HUES64 (cell line): ENCODE results near the gene PMEPA1.

ENCODE experiments used
- H3K27ac ChIP-seq: 2 replicates; pipeline ENCODE4 v1.7.0; 2013; ENCODE audit warnings: low read depth, low read length, inconsistent platforms
- H3K27me3 ChIP-seq: 2 replicates; pipeline ENCODE4 v1.6.1; 2013; ENCODE audit warnings: mild to moderate bottlenecking, low read length; ENCODE audit not compliant: insufficient read depth
- H3K36me3 ChIP-seq: 2 replicates; pipeline ENCODE4 v1.6.1; 2013; ENCODE audit warnings: mild to moderate bottlenecking, low read length; ENCODE audit not compliant: insufficient read depth
- H3K4me1 ChIP-seq: 2 replicates; pipeline ENCODE4 v1.6.1; 2013; ENCODE audit warnings: mild to moderate bottlenecking, low read length, moderate library complexity; ENCODE audit not compliant: insufficient read depth
- H3K4me3 ChIP-seq: 2 replicates; pipeline ENCODE4 v1.5.1; 2013; ENCODE audit warnings: mild to moderate bottlenecking, low read length, moderate library complexity
- H3K9ac ChIP-seq: 2 replicates; pipeline ENCODE4 v1.6.1; 2013; ENCODE audit warnings: mild to moderate bottlenecking, low read depth, low read length
- H3K9me3 ChIP-seq: 2 replicates; pipeline ENCODE4 v1.6.1; 2013; ENCODE audit warnings: low read depth, low read length; ENCODE audit not compliant: insufficient read depth
- WGBS: fragments of 150-250, 120-280 bp; methylation state at CpG from one replicate; pipeline ENCODE4 v1.1.7; 2013; ENCODE audit warnings: missing lambda C conversion rate; 5-methylcytosine and 5-hydroxymethylcytosine counted together

PMEPA1 gene

DNA sequence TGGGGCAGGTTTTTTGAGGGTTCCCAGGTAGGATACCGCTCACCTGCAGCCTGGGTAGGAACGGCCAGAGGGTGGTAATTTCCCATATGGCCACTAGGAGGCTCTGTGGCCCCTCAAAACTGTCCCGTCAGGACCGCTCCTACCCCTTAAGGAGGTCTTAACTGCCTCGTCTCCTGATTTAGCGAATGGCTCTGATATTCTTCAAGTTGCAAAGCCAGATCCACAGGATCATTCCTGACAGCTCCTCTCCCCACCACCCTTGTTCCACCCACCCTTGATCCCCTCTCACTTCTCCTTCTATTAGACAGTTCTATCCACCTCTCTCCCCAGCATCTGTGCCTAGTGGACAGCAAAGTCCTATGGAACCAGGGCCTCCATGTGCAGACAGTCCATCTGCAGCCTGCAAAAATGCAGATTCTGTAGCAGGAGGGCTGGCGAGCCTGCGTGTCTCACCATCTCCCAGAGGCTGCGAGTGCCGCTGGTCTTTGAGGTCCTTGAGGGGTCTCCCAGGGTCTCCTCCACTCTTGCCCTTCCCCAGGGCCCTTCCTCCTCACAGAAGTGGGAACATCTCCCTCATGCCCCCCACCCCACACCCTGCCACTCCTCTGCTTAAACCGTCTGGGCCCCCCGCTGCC is 55.3 kb downstream of the PMEPA1 start:
- no peaks in the 10 kb centered on the region for H3K4me1 ChIP-seq
- WGBS: 52% methylated on average over 12 of the region's 12 CpGs
- no peaks in the 10 kb centered on the region for H3K27me3 ChIP-seq
- no peak overlapping the region for H3K4me3 ChIP-seq
- no peak overlapping the region for H3K27ac ChIP-seq
- H3K9ac ChIP-seq: no peak overlapping the region
- H3K36me3 ChIP-seq: peaks cover 54% of the 10 kb centered on the region
- no peaks in the 10 kb centered on the region for H3K9me3 ChIP-seq

DNA sequence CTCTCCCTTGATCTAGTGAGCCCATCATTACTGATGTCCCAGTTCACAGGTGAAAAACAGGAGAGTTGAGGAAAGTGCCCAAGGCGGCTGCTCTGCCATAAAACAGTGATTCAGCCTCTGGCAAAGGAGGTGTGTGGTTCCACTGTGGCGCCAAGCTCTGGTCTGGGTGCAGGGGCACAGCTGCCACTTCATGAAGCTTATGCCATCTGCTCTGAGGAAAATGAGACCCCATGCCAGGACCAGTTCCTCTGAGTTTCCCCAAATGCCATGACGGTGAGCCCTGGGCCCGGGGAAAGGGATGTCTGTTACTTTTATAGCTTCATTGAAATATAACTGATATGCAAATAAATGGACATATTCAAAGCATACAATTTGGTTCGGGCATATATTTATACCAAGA is 55.9 kb downstream of the PMEPA1 start:
- Histone ChIP-seq H3K27ac (no peak overlapping the region), H3K4me3 (no peak overlapping the region), H3K36me3 (peaks cover 48% of the 10 kb centered on the region), H3K9me3 (no peaks in the 10 kb centered on the region), H3K9ac (no peak overlapping the region), H3K27me3 (no peaks in the 10 kb centered on the region), H3K4me1 (no peaks in the 10 kb centered on the region)
- 85% methylated on average over 4 of the region's 5 CpGs for WGBS

- peaks cover 45% of the 10 kb centered on the region for H3K36me3 ChIP-seq
- H3K9me3 ChIP-seq: no peaks in the 10 kb centered on the region
- no peak overlapping the region for H3K27ac ChIP-seq
- H3K27me3 ChIP-seq: no peaks in the 10 kb centered on the region
- WGBS: 90% methylated on average over 8 of the region's 8 CpGs
- no peaks in the 10 kb centered on the region for H3K4me1 ChIP-seq
- no peak overlapping the region for H3K9ac ChIP-seq
- no peak overlapping the region for H3K4me3 ChIP-seq
These were observed 56.3 kb downstream of the PMEPA1 start for GRCh38 chr20:57653546-57653900.

- WGBS: 95% methylated on average over 28 of the region's 28 CpGs
- Histone ChIP-seq H3K27ac (no peak overlapping the region), H3K9me3 (no peaks in the 10 kb centered on the region), H3K9ac (no peak overlapping the region), H3K4me1 (no peaks in the 10 kb centered on the region), H3K4me3 (no peak overlapping the region), H3K27me3 (no peaks in the 10 kb centered on the region), H3K36me3 (peaks cover 38% of the 10 kb centered on the region)
These were observed 56.9 kb downstream of the PMEPA1 start for GRCh38 chr20:57652606-57653545.

- no peaks in the 10 kb centered on the region for H3K27me3 ChIP-seq
- peaks cover 34% of the 10 kb centered on the region for H3K36me3 ChIP-seq
- H3K27ac ChIP-seq: no peak overlapping the region
These were observed 57.8 kb downstream of the PMEPA1 start for GRCh38 chr20:57651881-57652605.

DNA sequence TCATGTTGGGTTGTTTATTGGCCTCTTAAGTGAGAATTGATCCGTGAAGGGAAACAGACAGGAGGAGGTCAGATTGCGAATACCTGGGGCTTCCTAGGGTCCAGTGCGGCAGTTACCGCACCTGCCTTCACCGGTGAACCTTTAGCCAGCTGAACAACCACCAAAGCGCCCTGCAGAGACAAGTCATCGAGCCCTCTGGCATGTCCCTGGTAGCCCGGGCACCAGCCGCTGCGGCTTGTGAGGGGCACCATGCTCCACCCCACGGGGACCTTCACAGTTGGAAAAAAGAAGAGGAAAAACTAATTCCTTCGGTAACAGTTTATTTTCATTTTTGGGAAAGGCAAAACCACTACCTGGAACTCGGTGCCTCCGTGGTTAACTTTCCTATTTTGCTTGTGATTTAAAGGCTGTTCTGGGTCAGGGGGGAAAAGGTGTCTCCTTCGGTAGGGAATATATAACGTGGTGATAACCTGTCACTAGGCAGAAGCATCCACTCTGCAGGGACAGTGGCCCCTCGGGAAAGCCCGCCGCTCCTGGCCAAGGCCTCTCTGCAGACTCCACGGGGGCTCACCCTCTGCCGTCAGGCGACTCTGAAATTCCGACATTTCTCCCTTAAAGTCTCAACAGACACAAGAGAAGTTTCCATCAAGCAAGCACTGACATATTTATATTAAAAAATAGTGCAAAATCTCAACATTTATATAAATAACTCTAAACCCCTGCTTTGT is 58.9 kb downstream of the PMEPA1 start:
- Histone ChIP-seq H3K4me1 (no peaks in the 10 kb centered on the region), H3K27ac (no peak overlapping the region)
- WGBS: 93% methylated on average over 23 of the region's 23 CpGs

More at GRCh38 chr20:57651881-57652605, 57.8 kb downstream of the PMEPA1 start:
- Histone ChIP-seq H3K9me3 (no peaks in the 10 kb centered on the region), H3K4me3 (no peak overlapping the region), H3K9ac (no peak overlapping the region), H3K4me1 (no peaks in the 10 kb centered on the region)
- WGBS: 97% methylated on average over 50 of the region's 50 CpGs

GRCh38 chr20:57650266-57650665 is 59.5 kb downstream of the PMEPA1 start:
- Histone ChIP-seq H3K36me3 (peaks cover 26% of the 10 kb centered on the region), H3K27ac (no peak overlapping the region), H3K4me3 (no peak overlapping the region), H3K9ac (no peak overlapping the region), H3K27me3 (no peaks in the 10 kb centered on the region), H3K9me3 (peaks cover 5% of the 10 kb centered on the region; the same call in 1 of the 2 replicates), H3K4me1 (no peaks in the 10 kb centered on the region)
- WGBS: 87% methylated on average over 5 of the region's 9 CpGs

More for the DNA sequence above, 58.9 kb downstream of the PMEPA1 start:
- Histone ChIP-seq H3K36me3 (peaks cover 26% of the 10 kb centered on the region), H3K27me3 (no peaks in the 10 kb centered on the region), H3K9me3 (0 out of 2 replicates have a peak, but pooled peaks cover 3% of the 10 kb centered on the region), H3K9ac (no peak overlapping the region), H3K4me3 (no peak overlapping the region)

GRCh38 chr20:57649617-57650015 is 60.2 kb downstream of the PMEPA1 start:
- H3K9me3 ChIP-seq: peaks cover 5% of the 10 kb centered on the region; the same call in 1 of the 2 replicates
- no peak overlapping the region for H3K4me3 ChIP-seq
- WGBS: 96% methylated on average over 14 of the region's 14 CpGs
- H3K9ac ChIP-seq: no peak overlapping the region
- H3K27ac ChIP-seq: no peak overlapping the region
- no peaks in the 10 kb centered on the region for H3K27me3 ChIP-seq
- H3K4me1 ChIP-seq: no peaks in the 10 kb centered on the region
- peaks cover 26% of the 10 kb centered on the region for H3K36me3 ChIP-seq

- Histone ChIP-seq H3K4me3 (no peak overlapping the region), H3K9me3 (peaks cover 7% of the 10 kb centered on the region; the same call in 1 of the 2 replicates), H3K4me1 (no peaks in the 10 kb centered on the region), H3K27ac (no peak overlapping the region), H3K27me3 (no peaks in the 10 kb centered on the region), H3K36me3 (peaks cover 26% of the 10 kb centered on the region), H3K9ac (no peak overlapping the region)
- 93% methylated on average over 15 of the region's 15 CpGs for WGBS
These were observed 60.8 kb downstream of the PMEPA1 start for GRCh38 chr20:57648878-57649616.
